GM12892 (cell line): ENCODE measurements around the gene DDX59.

ENCODE experiments used
- POLR2A ChIP-seq: IDR thresholded peaks from 2 replicates; pipeline ENCODE4 v1.6.1; 2011; ENCODE audit warnings: low read depth, low read length, control low read depth
- POLR2AphosphoS5 ChIP-seq: IDR thresholded peaks from 2 replicates; pipeline ENCODE4 v1.6.1; 2011; ENCODE audit warnings: low read depth, low read length, control low read depth

GRCh38 chr1:200653022-200653462, 16.7 kb downstream of the DDX59 start:
- TF ChIP-seq POLR2A (no peak), POLR2AphosphoS5 (no peak)
